HG03280 (cell line): ENCODE results near the gene CLPTM1L.
"Not testable (repeated sequence)": the region's sequence is repeated elsewhere in the genome, so short reads cannot be mapped to it uniquely, and the experiment has no call there.

Experiments used
- ATAC-seq: cut with Tn5 transposase; IDR thresholded peaks from one replicate; pipeline ENCODE4 v1.9.1; 2021; ENCODE audit warnings: mild to moderate bottlenecking, moderate library complexity; ENCODE audit not compliant: unreplicated experiment

The CLPTM1L gene

DNA sequence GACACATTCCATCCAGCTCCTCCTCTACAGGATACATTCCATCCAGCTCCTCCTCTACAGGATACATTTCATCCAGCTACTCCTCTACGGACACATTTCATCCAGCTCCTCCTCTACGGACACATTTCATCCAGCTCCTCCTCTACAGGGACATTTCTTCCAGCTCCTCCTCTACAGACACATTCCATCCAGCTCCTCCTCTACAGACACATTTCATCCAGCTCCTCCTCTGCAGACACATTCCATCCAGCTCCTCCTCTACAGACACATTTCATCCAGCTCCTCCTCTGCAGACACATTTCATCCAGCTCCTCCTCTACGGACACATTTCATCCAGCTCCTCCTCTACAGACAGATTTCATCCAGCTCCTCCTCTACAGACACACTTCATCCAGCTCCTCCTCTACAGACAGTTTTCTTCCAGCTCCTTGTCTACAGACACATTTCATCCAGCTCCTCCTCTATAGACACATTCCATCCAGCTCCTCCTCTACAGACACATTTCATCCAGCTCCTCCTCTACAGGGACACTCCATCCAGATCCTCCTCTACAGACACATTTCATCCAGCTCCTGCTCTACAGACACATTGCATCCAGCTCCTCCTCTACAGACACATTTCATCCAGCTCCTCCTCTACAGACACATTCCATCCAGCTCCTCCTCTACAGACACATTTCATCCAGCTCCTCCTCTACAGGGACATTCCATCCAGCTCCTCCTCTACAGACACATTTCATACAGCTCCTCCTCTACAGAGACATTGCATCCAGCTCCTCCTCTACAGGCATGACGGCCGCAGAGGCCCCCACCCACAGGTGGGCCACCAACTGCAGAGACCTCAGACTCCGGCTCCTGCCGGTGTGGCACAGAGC lies 16.4 kb downstream of the CLPTM1L start:
- not testable (repeated sequence) for ATAC-seq

DNA sequence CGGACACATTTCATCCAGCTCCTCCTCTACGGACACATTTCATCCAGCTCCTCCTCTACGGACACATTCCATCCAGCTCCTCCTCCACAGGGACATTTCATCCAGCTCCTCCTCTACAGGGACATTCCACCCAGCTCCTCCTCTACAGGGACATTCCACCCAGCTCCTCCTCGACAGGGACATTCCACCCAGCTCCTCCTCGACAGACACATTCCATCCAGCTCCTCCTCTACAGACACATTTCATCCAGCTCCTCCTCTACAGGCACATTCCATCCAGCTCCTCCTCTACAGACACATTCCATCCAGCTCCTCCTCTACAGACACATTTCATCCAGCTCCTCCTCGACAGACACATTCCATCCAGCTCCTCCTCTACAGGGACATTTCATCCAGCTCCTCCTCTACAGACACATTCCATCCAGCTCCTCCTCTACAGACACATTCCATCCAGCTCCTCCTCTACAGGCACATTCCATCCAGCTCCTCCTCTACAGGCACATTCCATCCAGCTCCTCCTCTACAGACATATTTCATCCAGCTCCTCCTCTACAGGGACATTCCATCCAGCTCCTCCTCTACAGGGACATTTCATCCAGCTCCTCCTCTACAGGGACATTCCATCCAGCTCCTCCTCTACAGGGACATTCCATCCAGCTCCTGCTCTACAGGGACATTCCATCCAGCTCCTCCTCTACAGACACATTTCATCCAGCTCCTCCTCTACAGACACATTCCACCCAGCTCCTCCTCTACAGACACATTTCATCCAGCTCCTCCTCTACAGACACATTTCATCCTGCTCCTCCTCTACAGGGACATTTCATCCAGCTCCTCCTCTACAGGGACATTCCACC lies 17.8 kb downstream of the CLPTM1L start:
- ATAC-seq: not testable (repeated sequence)

DNA sequence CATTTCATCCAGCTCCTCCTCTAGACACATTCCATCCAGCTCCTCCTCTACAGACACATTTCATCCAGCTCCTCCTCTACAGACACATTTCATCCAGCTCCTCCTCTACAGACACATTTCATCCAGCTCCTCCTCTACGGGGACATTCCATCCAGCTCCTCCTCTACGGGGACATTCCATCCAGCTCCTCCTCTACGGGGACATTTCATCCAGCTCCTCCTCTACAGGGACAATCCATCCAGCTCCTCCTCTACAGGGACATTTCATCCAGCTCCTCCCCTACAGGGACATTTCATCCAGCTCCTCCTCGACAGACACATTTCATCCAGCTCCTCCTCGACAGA lies 18.4 kb downstream of the CLPTM1L start:
- ATAC-seq: not testable (repeated sequence)

DNA sequence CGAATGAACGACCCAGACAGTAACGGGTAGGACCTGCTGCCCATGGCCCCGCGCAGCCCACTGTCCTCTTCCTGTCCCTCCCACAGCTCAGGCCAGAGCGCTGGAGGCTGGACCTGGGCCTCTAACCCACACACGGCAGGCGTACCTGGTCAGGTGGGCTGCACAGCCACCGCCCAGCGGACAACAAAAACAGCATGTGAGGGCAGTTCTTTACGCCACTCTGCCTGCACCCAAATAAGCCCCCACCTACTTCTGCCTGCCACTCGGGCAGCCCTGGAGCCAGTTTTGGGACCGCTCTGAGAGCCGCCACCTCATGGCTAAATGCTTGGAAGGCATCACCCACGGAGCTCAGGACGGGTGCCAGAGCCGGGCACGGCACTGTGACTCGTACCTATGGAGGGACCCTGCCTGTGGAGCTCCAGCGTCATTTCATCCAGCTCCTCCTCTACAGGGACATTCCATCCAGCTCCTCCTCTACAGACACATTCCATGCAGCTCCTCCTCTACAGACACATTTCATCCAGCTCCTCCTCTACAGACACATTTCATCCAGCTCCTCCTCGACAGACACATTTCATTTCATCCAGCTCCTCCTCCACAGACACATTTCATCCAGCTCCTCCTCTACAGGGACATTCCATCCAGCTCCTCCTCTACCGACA lies 18.9 kb downstream of the CLPTM1L start:
- no peak for ATAC-seq

DNA sequence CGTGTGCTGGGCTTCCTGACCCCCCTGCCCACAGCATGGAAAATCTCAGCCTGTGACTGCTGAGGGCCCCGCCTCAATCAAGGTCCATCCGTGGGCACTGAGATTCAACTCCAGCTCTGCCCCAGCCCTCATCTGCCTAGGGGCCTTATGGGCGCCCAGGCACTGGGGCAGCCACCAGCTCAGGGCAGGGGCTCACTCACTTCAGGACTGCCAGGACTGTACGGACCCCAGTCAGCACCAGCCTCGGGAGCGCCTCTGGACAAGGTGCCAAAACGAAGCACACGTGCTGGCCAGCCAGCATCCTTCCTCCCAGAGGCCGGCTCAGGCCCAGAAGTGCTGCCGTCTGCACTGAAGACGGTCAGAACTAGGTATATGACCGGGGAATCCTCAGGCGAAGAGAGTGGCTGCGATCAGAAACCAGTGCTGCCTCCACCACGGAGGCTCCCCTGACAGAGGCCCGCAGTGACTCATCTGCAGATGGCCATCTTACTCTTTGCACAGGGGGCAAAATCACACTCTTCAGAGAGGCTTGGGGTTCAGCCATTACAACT lies 19.6 kb downstream of the CLPTM1L start:
- ATAC-seq: no peak

DNA sequence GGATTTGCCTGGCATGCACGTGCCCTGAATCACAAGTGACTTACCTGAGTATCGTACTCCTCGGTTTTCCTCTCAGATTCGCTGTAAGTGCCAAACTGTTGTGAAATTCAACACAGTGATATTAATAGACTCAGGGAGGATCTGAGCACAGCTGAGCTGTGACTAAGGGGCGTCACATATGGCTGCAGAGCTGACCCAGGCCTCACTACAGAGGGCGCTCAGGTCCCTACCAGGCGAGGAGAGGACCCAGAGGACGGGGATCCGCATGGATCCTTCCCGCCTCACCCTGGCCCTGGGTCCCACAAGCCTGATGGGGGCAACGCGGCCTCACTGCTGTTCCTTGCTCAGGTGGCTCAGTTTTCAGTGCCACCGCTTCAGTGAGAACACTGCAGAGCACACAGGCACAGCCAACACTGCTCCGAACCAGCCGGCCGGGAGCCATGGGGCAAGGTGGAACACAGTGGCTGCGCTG lies 20.1 kb downstream of the CLPTM1L start:
- ATAC-seq: no peak

DNA sequence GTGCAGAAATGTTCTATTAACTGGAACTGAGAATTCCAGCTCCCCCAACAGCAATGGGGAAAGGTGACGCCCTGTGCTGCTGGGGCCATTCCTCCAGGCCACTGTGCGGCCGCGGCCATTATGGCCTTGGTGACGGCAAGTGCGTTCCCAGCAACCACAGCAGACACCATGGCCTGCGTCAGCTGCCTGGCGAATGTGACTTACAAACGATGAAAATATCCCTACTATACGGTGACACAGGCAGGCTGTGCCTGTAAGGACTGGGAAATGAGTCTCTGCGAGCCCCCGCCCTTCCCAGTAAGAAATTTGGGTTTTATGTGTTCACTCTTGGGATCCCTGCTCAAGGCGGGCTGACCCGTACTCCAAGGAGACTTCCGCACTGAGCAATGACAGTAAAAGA lies 20.6 kb downstream of the CLPTM1L start:
- no peak for ATAC-seq

DNA sequence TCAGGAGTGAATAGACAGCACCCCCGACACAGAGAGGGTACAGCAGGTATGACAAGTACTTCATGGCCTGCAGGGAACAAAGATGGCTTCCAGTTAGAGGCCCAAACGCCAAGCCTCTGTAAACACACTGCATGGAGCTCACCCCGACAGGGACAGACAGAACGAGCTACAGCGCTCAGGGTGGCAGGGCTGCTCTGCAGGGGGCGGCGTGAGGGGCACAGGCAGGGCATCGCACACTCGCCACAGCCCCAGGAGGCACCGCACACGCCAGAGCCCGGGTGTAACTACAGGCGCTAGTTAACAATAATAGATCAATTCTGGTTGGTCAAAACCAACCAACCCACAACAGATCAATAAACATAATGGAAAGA lies 21.1 kb downstream of the CLPTM1L start:
- ATAC-seq: no peak

DNA sequence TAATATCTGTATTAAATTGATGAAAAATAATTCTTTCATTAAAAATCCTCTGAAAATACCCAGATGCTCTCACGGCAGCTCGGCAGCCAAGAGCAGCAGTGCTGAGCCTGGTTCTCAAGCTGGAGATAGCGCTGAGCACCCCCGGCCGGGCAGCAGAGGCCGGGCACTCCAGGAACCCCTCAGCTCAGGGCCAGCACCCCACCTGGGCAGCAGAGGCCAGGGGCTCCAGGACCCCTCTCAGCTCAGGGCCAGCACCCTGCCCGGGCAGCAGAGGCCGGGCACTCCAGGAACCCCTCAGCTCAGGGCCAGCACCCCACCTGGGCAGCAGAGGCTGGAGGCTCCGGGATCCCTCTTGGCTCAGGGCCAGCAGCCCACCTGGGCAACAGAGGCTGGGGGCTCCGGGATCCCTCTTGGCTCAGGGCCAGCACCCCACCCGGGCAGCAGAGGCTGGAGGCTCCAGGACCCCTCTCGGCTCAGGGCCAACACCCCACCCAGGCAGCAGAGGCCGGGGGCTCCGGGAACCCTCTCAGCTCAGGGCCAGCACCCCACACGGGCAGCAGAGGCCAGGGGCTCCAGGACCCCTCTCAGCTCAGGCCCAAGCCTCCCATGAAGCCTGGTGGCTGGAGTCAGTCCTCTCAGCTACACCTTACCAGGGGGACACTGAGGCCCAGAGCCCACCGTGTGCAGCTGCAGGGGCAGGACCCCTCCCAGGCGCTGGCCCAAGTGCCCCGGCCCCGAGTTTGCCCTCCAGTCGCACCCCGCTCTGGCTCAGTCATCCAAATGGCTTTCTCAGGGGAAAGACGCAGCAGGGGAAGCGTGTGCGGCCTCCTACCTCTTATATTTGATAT lies 21.7 kb downstream of the CLPTM1L start:
- ATAC-seq: no peak

DNA sequence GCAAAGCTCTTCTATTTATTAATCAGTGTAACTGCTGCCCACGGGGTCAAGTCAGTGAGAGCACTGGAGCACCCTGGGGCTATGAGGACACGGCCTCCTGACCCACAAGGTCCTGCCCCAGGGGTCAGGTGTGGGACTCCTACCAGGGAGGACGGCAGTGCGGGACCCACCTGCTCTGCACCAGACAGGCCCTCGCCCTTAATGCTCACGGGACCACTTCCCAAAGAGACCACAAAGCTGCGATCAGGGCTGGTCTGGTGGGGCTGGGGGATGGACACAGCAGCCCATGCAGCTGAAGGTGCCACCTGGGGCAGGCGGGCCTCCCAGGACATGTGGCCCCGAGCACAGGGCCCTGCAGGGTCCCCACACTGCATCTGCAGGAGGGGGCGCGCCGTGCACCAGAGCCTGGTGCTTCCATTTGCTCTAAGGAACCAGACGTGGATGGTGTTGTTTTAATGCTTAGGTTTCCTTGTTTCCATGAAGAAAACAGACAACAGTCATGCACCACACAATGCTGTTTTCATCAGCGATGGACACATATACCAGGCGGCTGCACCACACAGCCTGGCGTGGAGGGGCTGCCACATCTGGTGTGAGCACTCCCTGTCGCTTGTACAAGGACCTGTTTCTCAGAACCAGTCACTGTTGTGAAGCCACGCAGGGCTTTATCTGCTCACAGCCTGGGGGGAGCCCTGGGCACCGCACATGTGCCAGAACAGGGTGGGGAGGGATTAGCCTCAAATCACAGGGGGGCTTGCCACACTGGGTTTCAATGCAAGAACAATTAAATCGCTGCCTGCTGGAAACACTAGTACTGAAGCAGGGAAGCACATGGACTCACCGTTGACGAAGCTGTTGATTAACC lies 22.6 kb downstream of the CLPTM1L start:
- no peak for ATAC-seq

DNA sequence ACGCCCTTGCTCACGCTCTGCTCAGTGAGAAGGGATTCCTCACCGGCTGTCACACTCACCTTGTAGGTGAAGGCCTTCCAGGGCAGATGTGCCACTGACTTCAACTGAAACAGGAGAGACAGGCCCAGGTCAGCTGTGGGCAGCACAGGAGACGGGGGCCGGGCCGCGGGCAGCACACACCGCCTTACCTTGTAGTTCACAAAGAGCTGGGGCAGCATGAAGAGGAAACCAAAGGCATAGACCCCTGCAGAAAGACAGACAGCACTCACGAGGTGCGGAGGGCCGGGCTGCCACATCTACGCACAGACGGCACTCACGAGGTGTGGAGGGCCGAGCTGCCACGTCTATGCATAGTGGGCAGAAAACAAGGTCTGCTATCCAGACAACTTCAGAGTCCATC lies 23.3 kb downstream of the CLPTM1L start:
- ATAC-seq: no peak

DNA sequence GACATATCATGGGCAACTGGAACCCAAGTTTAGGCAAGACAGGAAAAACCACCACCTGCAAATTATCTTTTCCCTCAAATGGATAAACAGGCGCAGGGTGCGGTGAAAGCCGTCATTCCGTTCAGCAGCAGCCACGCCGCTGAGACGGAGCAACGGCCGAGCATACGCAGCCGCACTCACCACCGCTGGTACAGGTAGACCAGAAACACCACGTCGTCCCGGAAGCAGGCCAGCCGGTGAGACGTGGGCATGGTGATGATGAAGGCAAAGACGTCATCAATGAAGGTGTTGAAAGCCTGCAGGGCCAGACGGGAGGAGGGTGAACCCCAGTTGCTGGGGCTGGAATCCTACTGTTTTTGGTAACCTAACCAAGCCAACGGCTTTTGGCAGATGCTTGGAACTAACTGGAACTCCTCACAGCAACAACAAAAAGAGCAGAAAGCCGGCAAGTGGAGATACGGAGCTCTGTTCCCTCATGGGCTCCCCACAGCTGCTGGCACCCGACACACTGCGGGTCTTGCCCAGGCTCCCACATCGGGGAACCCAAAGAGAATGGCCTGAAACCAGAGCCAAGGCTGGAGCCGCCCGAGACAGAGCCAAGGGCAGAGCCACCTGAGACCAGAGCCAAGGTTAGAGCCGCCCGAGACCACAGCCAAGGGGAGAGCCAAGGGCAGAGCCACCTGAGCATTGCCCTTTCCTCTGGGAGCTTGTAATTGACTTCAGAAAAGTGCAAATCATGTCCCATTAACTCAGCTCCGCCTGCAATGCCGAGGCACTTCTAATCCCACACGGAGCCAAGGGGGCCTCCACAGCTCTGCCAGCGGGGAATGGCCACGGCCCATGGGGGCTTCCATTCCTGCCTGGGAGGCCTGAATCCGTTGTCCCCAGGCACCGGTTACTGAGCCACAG lies 24.2 kb downstream of the CLPTM1L start:
- ATAC-seq: no peak

DNA sequence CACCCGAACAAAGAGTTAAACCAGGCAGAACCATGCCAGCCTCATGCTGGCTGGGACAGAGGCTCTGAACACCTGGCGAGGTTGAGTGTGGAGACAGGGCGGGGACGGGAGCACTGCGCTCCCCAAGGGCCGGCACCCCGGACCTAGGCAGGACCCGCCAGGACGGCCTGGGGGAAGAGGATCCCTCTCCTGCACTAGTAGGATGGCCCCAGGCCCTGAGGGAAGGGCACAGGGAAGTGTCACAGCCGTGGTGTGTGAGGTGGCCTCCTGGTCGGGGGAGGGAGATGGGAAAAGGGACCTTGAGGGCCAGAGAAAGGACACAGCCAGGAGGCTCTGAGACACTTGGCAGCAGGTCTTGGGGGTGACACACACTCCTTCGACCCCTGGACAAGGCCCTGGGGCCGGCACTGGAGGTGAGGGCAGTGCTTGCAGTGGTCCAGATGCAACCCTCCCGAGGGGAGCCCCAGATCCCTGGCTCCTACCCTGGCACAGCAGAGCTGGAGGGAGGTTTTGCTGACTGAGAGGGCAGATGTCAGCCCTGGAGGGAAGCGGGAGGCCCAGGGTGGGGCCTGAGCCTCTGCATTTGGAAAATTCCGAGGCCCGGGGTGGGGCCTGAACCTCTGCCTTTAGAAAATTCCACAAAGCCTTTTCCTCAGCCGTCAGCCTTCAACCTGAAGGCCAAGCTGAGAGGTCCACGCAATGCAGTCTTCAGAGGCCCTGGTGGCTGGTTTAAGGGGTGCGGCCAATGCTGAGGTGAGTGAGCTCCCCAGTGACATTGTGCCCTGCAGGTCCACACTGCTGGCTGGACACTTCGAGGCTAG lies 25.3 kb downstream of the CLPTM1L start:
- no peak for ATAC-seq

DNA sequence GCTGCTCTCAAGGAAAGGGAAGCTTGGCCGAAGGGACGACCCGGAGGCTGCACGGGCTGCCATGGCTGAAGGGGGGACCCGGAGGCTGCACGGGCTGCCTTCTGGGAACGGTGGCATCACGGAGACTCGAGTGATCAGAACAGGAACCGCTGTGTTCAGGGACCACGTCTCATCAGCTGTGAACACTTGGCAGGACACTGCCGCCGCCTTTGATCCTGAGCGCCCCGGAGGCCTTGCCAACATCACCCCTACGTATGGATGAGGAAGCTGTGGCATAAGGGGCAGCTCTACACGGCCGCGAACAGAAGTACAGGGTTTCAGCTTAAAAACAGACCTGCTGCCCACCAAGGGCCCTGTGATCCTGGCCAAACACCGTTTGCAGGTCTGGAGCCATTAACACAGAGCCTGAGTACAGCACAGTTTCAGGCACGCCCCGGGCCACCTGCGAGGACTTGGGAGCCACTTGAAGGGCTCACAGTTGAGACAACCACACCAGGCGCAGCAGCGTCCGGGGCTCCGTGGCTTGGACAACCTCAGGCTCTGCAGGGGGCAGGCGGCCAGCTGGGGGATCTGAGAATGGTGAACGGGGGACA lies 26.1 kb downstream of the CLPTM1L start:
- no peak for ATAC-seq

DNA sequence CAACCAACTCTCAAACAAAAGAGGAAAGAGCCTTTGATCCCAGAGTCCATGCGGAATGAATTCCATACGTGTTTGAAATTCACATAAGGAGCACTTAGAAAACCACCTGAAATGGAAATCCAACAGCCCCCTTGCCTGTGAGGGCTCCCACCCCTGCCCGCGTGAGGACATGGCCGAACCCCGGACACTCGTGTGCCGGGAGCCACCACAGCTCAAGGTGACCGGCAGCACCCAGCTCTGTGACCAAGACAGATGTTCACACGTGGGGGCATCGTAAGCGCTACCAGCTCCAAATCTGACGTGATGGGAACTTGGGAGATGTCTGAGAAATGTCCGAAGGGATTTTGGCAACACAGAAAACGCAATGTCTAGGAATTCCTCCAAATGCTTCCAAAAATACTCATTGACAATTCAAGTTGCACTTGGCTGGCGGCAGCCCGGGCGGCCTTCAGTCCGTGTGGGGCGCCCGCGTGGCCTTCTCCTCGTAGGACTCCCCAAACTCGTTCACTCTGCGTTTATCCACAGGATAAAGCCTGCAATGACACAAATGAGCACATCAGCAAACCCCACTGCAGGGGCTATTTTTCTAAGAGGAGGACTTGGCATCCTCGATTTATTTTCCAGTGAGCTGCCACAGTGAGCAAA lies 26.9 kb downstream of the CLPTM1L start:
- no peak for ATAC-seq

DNA sequence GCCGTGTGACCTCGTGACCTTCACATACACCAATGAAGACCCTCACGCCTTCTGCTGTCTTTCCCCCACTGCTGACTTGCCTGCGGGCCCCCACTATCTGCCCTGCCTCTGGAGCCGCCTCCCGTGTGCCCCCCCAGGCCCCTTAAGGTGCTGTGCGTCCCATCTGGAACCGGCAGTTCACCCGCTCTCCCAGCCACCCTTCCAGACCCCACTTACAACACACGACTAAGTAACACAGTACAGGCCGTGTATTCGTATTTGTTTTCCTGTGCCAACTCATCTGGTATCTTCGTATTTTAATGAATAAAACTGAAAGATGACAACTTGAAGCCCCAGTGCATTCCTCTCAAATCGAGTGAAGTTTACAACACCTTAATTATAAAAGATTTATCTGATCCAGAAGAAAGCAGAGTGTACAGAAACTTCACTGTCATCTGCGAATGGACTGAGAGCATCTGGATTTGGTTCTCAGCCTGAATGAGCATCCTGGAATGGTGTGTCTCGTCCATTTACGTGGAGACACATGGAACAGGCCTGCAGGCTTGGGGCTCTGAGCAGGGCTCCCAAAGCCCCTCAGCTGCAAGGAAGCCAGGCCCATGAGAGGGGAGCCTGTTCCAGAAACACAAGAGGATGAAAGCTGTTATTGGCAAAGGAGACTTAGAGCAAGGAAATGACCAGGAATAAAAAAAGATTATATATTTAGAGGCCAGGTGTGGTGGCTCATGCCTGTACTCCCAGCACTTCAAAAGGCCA lies 28.1 kb downstream of the CLPTM1L start:
- no peak for ATAC-seq
